Adrenal gland (tissue), 5 donors: ENCODE measurements around the gene RFFL.
"Not testable (repeated sequence)": the region's sequence is repeated elsewhere in the genome, so short reads cannot be mapped to it uniquely, and the experiment has no call there.

Experiments
- POLR2A ChIP-seq, 2 donors: fragments of 450-650 bp; IDR thresholded peaks; one replicate each; pipeline ENCODE4 v1.6.1; 2017; ENCODE audit warnings: antibody characterized with exemption in 2 of 2, mild to moderate bottlenecking in 2 of 2, moderate library complexity in 1 of 2
- TF ChIP-seq, protein P1 (sequence below), 6 experiments: fragments of 450-650 bp in 4 of 6; fragments of 200-600 bp in 2 of 6; sonication (generic) in 1 of 6; IDR thresholded peaks; 1 replicate in 5 of 6; 2 replicates in 1 of 6; pipeline versions ENCODE4 v1.5.1 to v1.8.0; 2016 to 2021; ENCODE audit warnings: antibody characterized with exemption in 6 of 6, mild to moderate bottlenecking in 2 of 6, moderate library complexity in 1 of 6
- donor health status: DM: no; HTN: no; CAD: no.

- TF ChIP-seq, protein P1, sequence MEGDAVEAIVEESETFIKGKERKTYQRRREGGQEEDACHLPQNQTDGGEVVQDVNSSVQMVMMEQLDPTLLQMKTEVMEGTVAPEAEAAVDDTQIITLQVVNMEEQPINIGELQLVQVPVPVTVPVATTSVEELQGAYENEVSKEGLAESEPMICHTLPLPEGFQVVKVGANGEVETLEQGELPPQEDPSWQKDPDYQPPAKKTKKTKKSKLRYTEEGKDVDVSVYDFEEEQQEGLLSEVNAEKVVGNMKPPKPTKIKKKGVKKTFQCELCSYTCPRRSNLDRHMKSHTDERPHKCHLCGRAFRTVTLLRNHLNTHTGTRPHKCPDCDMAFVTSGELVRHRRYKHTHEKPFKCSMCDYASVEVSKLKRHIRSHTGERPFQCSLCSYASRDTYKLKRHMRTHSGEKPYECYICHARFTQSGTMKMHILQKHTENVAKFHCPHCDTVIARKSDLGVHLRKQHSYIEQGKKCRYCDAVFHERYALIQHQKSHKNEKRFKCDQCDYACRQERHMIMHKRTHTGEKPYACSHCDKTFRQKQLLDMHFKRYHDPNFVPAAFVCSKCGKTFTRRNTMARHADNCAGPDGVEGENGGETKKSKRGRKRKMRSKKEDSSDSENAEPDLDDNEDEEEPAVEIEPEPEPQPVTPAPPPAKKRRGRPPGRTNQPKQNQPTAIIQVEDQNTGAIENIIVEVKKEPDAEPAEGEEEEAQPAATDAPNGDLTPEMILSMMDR (IDR thresholded peaks at IDR 0.05): not testable (repeated sequence)
- not testable (repeated sequence) for TF ChIP-seq POLR2A (IDR thresholded peaks at IDR 0.05)
These were observed 47.3 kb upstream of the RFFL start for GRCh38 chr17:35110791-35111190.
